GM12801 (cell line): ENCODE results near the gene PHTF2.

ENCODE experiments used
- CTCF ChIP-seq: IDR thresholded peaks from one replicate; pipeline ENCODE4 v1.5.1; 2011; ENCODE audit warnings: control low read depth; ENCODE audit not compliant: insufficient read length; ENCODE audit errors: extremely low read depth

Gene PHTF2

GRCh38 chr7:77798394-77799077 is at the start of gene PHTF2, which contains the start of gene TMEM60:
Gene PHTF2, plus strand, starts transcription at chr7:77798773.
Gene TMEM60, minus strand, starts transcription at chr7:77798434. Its CDS starts 4,061 bp downstream, at chr7:77794373.
- no peak for TF ChIP-seq CTCF

- no peak for TF ChIP-seq CTCF
Observed at GRCh38 chr7:77752016-77752415, 46.6 kb upstream of the PHTF2 start.

- TF ChIP-seq CTCF = no peak
Observed at GRCh38 chr7:77753173-77753572, 45.4 kb upstream of the PHTF2 start.

GRCh38 chr7:77757589-77757988 is 41.0 kb upstream of the PHTF2 start:
- no peak for TF ChIP-seq CTCF

- no peak for TF ChIP-seq CTCF
Observed at GRCh38 chr7:77759294-77759889, 39.2 kb upstream of the PHTF2 start.

GRCh38 chr7:77760809-77761453 is 37.6 kb upstream of the PHTF2 start:
- no peak for TF ChIP-seq CTCF

- TF ChIP-seq CTCF = no peak
Observed at GRCh38 chr7:77765481-77765880, 33.1 kb upstream of the PHTF2 start.
